ENCODE measurements around the gene ATF5.
"Not testable (repeated sequence)": the region's sequence is repeated elsewhere in the genome, so short reads cannot be mapped to it uniquely, and the experiment has no call there.

ATF5 gene

DNA sequence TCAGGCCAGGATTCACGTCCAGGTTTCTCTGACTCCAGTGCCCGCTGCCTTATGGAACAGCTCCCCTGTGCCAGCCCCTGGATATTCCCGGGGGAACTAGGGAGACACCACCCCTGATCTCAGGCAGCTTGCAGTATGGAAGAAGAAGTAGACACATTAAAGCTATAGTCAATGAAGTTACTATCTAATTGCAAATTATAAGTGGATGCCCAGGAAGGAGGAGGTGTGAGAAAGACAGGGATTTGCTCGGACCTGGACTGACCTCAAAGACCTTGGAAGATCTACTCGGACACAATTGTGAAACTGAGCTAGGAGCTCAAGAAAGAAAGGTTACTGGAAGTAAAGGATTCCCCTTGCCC, 21.6 kb downstream of the ATF5 start:
- no peak overlapping the region for H3K4me3 ChIP-seq (ENCODE audit: low read length)
- H3K27ac ChIP-seq (ENCODE audit: low read depth, low read length): no peak overlapping the region
- no peak overlapping the region for H3K9ac ChIP-seq (ENCODE audit: low read length)
- no peaks in the 10 kb centered on the region for H3K4me1 ChIP-seq (ENCODE audit: control insufficient read depth, insufficient read depth, low read length)
- H3K27me3 ChIP-seq (ENCODE audit: control insufficient read depth, insufficient read depth, low read length): no peaks in the 10 kb centered on the region
- no peaks in the 10 kb centered on the region for H3K36me3 ChIP-seq (ENCODE audit: control insufficient read depth, insufficient read depth, low read length)

DNA sequence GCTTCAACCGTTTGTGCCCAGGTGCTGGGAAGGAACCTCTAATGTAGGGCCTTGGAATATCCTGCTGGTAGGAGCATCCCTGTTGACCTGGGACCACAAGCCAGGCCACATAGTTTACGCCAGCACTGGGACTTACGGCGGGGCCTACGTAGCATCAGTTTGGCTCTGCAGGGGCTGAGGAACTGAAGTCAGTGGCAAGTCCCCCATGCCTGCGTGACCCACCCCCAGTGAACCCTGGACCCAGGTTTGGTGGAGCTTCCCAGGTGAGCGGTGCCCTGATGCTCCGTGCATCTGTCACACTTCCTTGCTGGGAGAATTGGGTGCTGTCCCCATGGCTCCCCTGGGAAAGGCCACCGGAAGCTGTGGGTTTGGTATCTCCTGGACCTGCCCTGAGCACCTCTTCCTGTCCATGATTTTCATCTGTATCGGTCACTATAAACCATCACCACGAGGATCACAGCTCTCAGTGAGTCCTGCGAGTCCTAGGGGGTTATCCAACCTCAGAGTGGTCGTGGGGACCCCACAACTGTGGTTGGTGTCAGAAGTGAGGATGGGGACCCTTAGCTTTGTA, 22.0 kb downstream of the ATF5 start:
- no peaks in the 10 kb centered on the region for H3K4me1 ChIP-seq (ENCODE audit: control insufficient read depth, insufficient read depth, low read length)
- H3K4me3 ChIP-seq (ENCODE audit: low read length): no peak overlapping the region
- H3K9ac ChIP-seq (ENCODE audit: low read length): no peak overlapping the region
- H3K36me3 ChIP-seq (ENCODE audit: control insufficient read depth, insufficient read depth, low read length): no peaks in the 10 kb centered on the region
- no peak overlapping the region for H3K27ac ChIP-seq (ENCODE audit: low read depth, low read length)
- H3K27me3 ChIP-seq (ENCODE audit: control insufficient read depth, insufficient read depth, low read length): no peaks in the 10 kb centered on the region

DNA sequence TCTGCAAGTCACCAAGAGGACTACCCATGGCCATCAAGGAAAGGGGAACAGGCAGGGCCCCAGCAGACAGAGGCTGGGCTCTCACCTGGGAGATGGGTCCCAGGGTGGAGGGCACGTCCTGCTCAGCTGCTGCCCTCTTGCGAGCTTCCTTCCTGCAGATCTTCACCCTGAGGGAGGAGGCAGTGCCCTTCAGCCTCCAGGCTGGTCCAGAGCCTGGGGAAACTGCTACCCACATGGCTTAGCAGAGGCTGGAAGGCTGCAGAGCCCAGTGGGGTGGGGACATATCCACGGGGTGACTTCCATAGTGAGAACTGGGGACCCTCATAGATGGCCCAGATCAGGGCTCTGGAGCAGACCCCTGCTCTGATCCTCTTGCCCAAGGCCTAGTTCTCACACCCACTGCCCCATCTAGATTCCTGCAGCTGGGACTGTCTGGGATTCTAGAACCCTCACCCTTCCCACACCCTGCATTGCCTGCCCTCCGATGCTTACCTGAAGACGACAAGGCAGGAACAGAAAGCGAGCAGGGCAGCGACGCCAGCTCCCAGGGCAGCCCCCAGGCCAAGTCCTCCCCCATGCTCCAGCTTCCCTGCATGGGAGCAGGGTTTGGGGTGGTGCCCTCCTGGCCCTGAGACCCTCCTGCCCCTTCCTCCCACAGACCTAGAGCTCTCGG, 22.9 kb downstream of the ATF5 start:
- Histone ChIP-seq H3K27ac (ENCODE audit: low read depth, low read length) (no peak overlapping the region), H3K4me1 (ENCODE audit: control insufficient read depth, insufficient read depth, low read length) (no peaks in the 10 kb centered on the region), H3K27me3 (ENCODE audit: control insufficient read depth, insufficient read depth, low read length) (no peaks in the 10 kb centered on the region), H3K36me3 (ENCODE audit: control insufficient read depth, insufficient read depth, low read length) (no peaks in the 10 kb centered on the region), H3K4me3 (ENCODE audit: low read length) (no peak overlapping the region), H3K9ac (ENCODE audit: low read length) (no peak overlapping the region)

DNA sequence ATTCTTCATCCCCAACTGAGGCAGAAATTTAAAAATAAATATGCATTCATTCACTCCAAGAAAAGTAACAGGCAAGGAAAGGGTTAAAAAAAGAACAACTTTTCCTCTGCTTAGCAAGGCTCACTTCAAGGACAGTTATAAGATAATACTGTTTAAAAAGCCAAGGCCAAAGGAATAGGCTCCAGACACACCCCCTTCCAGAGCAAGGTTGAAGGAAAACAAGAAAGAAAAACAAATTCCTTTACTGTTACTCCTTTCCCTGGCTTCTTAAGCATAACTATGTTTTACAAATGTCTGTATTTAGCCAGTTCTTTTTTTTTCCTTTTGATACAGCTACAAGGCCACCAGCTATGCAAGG, 23.5 kb downstream of the ATF5 start:
- no peak overlapping the region for H3K4me3 ChIP-seq (ENCODE audit: low read length)
- no peak overlapping the region for H3K9ac ChIP-seq (ENCODE audit: low read length)
- no peak overlapping the region for H3K27ac ChIP-seq (ENCODE audit: low read depth, low read length)

DNA sequence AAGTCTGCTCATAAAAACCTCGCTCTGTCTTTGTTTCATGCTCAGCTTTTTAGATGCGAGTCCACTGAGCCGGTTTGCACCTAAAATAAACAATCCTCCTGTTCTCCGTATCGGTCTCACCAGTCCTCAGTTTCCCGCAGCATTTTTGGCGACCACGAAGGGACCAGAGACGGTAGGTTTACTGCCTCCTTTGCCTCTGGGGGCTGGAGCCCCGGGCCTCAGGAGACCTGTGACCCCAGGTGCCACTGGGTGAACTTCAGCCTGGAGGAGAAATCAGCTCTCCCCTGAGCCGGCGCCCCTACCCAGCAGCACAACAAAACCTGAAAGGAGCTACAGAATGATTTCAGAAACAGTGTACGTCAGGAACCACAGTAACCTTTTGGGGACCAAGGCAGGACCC, 23.9 kb downstream of the ATF5 start:
- no peak overlapping the region for H3K4me3 ChIP-seq (ENCODE audit: low read length)
- no peaks in the 10 kb centered on the region for H3K36me3 ChIP-seq (ENCODE audit: control insufficient read depth, insufficient read depth, low read length)
- no peak overlapping the region for H3K27ac ChIP-seq (ENCODE audit: low read depth, low read length)
- no peak overlapping the region for H3K9ac ChIP-seq (ENCODE audit: low read length)
- H3K27me3 ChIP-seq (ENCODE audit: control insufficient read depth, insufficient read depth, low read length): no peaks in the 10 kb centered on the region
- no peaks in the 10 kb centered on the region for H3K4me1 ChIP-seq (ENCODE audit: control insufficient read depth, insufficient read depth, low read length)

More for the DNA sequence above, 23.5 kb downstream of the ATF5 start:
- no peaks in the 10 kb centered on the region for H3K4me1 ChIP-seq (ENCODE audit: control insufficient read depth, insufficient read depth, low read length)
- no peaks in the 10 kb centered on the region for H3K27me3 ChIP-seq (ENCODE audit: control insufficient read depth, insufficient read depth, low read length)
- H3K36me3 ChIP-seq (ENCODE audit: control insufficient read depth, insufficient read depth, low read length): no peaks in the 10 kb centered on the region

DNA sequence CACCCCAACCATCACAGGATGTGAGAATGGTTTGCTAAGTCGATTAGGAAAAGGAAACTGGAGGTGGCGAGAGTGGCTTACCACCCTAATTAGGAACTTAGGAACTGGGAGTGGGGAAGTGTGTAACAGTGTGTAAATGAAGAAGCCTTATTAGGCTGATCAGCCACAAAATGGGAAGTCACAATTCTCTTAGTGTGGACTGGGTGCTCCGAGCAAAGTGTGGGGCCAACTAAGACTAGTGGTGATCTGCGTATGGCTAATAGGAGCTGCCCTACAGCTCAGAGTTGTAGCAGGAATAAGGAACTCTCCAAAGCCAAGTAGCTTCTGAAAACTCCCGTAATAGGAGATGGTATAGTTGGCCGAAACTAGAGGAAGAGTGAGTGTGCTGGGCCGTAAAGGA, 24.4 kb downstream of the ATF5 start:
- Histone ChIP-seq H3K36me3 (ENCODE audit: control insufficient read depth, insufficient read depth, low read length) (no peaks in the 10 kb centered on the region), H3K9ac (ENCODE audit: low read length) (no peak overlapping the region), H3K4me1 (ENCODE audit: control insufficient read depth, insufficient read depth, low read length) (no peaks in the 10 kb centered on the region), H3K27ac (ENCODE audit: low read depth, low read length) (no peak overlapping the region), H3K27me3 (ENCODE audit: control insufficient read depth, insufficient read depth, low read length) (no peaks in the 10 kb centered on the region), H3K4me3 (ENCODE audit: low read length) (no peak overlapping the region)

DNA sequence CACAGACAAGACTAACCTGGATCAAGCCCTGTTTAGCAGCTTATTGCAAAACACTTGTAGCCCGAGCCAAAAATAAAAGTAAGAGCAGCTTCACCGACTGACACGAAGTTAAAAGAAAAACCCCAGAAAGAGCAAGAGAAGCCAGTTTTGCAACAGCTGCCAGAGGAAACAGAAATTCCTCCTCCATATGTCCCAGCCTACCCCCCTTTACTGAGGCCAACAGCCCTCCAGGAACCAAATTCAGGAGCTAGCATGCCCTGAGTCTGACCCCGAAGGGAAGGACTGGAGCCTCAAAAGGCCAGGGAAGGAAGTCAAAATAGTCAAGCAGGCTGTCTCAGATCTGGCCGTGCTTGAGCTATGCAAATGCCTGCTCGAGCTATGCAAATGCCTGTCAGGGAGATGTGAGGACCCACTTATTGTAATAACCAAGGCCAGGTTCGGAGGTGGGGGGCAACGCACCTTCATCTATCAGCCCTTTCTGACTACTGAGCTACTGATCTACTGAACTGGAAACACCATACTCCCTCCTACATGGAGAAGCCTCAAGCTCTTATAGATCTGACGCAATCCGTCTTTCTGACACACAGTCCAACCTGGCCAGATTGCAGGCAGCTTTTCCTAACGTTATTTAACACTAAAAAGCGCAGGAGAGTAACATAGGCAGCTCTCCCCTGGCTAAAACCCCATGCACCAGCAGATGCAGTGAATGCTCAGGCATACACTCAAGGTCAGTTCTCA, 25.3 kb downstream of the ATF5 start:
- peak overlapping the region; percentile 8 for H3K27ac ChIP-seq (ENCODE audit: low read depth, low read length)

DNA sequence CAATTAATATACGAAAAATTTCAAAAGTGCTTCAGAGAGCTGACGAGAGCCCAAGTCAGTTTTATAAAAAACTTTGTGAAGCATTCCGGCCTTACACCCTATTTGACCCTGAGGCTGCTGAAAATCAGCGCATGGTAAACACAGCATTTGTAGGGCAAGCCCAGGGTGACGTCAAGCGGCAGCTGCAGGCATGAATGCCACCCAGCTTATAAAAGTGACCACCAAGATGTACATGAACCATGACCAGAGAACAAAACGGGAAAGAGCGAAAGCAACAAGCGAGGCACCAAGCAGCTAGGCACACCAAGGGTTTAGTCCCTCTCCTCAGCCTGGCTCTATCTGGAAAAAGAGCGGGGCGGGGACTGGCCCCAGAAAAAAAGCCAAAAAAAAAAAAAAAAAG, 25.9 kb downstream of the ATF5 start:
- no peak overlapping the region for H3K27ac ChIP-seq (ENCODE audit: low read depth, low read length)
- no peaks in the 10 kb centered on the region for H3K36me3 ChIP-seq (ENCODE audit: control insufficient read depth, insufficient read depth, low read length)
- no peaks in the 10 kb centered on the region for H3K27me3 ChIP-seq (ENCODE audit: control insufficient read depth, insufficient read depth, low read length)
- H3K4me3 ChIP-seq (ENCODE audit: low read length): no peak overlapping the region
- H3K9ac ChIP-seq (ENCODE audit: low read length): no peak overlapping the region
- H3K4me1 ChIP-seq (ENCODE audit: control insufficient read depth, insufficient read depth, low read length): no peaks in the 10 kb centered on the region

More for the DNA sequence above, 25.3 kb downstream of the ATF5 start:
- no peak overlapping the region for H3K4me3 ChIP-seq (ENCODE audit: low read length)
- no peak overlapping the region for H3K9ac ChIP-seq (ENCODE audit: low read length)
- no peaks in the 10 kb centered on the region for H3K27me3 ChIP-seq (ENCODE audit: control insufficient read depth, insufficient read depth, low read length)
- no peaks in the 10 kb centered on the region for H3K36me3 ChIP-seq (ENCODE audit: control insufficient read depth, insufficient read depth, low read length)
- no peaks in the 10 kb centered on the region for H3K4me1 ChIP-seq (ENCODE audit: control insufficient read depth, insufficient read depth, low read length)

DNA sequence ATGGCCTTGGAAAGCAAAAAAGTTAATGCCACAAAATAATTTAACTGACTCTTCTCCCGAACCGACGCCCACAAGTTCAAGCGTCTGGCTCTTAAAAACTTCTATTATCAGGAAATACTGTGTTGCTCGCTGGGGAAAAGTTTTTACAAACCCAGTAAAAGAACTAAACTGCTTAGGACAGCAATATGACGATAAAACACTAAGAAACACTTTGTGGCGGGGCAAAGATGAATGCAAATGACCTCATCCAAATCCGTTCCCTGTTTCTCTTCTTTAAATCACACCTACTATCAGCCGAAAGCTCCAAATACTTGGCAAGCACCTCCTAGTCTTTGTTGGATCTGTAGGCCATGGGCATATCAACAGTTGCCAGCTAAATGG, 27.1 kb downstream of the ATF5 start:
- no peaks in the 10 kb centered on the region for H3K4me1 ChIP-seq (ENCODE audit: control insufficient read depth, insufficient read depth, low read length)
- no peaks in the 10 kb centered on the region for H3K27me3 ChIP-seq (ENCODE audit: control insufficient read depth, insufficient read depth, low read length)
- H3K36me3 ChIP-seq (ENCODE audit: control insufficient read depth, insufficient read depth, low read length): no peaks in the 10 kb centered on the region
- no peak overlapping the region for H3K27ac ChIP-seq (ENCODE audit: low read depth, low read length)
- H3K9ac ChIP-seq (ENCODE audit: low read length): no peak overlapping the region
- no peak overlapping the region for H3K4me3 ChIP-seq (ENCODE audit: low read length)

DNA sequence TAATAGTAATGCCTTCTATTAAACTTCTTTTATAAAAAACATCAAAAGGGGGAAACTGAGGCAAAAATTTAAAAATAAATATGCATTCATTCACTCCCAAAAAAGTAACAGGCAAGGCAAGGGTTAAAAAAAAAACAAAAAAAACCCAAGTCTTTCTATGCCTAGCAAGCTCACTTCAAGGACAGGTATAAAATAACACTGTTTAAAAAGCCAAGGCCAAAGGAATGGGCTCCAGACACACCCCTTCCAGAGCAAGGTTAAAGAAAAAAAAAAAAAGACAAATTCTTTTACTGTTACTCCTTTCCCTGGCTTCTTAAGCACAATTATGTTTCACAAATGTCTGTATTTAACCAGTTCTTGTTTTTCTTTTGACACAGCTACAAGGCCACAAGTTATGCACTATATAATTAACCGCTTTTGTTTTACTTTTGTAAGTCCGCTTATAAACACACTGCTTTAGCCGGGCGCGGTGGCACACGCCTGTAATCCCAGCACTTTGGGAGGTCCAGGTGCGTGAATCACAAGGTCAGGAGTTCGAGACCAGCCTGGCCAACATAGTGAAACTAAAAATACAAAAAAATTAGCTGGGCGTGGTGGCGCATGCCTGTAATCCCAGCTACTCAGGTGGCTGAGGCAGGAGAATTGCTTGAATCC, 28.4 kb downstream of the ATF5 start:
- Histone ChIP-seq H3K27ac (ENCODE audit: low read depth, low read length) (no peak overlapping the region), H3K4me1 (ENCODE audit: control insufficient read depth, insufficient read depth, low read length) (no peaks in the 10 kb centered on the region), H3K27me3 (ENCODE audit: control insufficient read depth, insufficient read depth, low read length) (no peaks in the 10 kb centered on the region), H3K4me3 (ENCODE audit: low read length) (no peak overlapping the region), H3K36me3 (ENCODE audit: control insufficient read depth, insufficient read depth, low read length) (no peaks in the 10 kb centered on the region), H3K9ac (ENCODE audit: low read length) (no peak overlapping the region)

DNA sequence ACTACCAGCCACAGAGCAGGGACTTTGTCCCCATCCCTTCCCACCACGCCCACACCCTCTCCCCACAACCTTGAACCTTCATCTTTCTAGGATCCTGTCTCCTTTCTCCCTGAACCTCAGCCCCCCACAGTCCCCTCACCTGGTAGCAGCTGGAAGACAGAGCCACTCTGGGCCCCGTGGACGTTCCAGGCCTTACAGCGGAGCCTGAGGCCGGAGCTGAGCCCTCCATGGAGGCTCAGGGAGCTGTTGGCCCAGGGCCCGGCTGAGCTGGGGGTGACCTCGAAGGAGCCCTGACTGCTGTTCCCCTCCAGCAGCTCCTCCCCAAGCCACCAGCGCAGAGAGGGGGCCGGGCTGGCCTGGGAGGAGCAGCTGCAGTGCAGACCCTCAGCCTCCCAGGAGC, 29.1 kb downstream of the ATF5 start:
- not testable (repeated sequence) for H3K9ac ChIP-seq (ENCODE audit: low read length); H3K36me3 ChIP-seq (ENCODE audit: control insufficient read depth, insufficient read depth, low read length); H3K4me1 ChIP-seq (ENCODE audit: control insufficient read depth, insufficient read depth, low read length); H3K4me3 ChIP-seq (ENCODE audit: low read length); H3K27me3 ChIP-seq (ENCODE audit: control insufficient read depth, insufficient read depth, low read length); H3K27ac ChIP-seq (ENCODE audit: low read depth, low read length)

DNA sequence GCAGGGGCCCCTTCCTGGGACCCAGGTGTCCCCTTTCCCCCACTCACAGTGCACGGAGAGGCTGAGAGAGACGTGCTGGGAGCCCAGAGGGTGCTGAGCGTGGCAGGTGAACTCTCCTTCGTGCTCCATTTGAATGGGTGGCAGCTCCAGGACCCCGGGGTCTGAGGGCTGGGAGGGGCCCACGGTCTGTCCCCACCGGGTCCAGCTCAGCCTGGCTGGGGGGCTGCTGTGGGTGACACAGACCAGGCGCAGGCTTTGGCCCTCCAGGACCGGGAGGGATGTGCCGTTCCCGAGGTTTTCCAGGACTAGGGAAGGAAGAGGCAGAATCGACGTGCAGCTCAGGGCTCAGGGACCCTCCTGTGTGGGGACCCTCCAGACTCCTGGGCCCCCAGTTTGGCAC, 29.6 kb downstream of the ATF5 start:
- not testable (repeated sequence) for H3K4me1 ChIP-seq (ENCODE audit: control insufficient read depth, insufficient read depth, low read length); H3K9ac ChIP-seq (ENCODE audit: low read length); H3K4me3 ChIP-seq (ENCODE audit: low read length); H3K36me3 ChIP-seq (ENCODE audit: control insufficient read depth, insufficient read depth, low read length); H3K27ac ChIP-seq (ENCODE audit: low read depth, low read length); H3K27me3 ChIP-seq (ENCODE audit: control insufficient read depth, insufficient read depth, low read length)
